Lower leg skin (tissue), 3 donors: ENCODE data around the gene CACNA1H.
"Not testable (repeated sequence)": the region's sequence is repeated elsewhere in the genome, so short reads cannot be mapped to it uniquely, and the experiment has no call there.

Experiments used
- POLR2A ChIP-seq, 2 donors: fragments of 450-650 bp; IDR thresholded peaks; one replicate each; pipeline ENCODE4 v1.6.1; 2016 to 2017; ENCODE audit warnings: antibody characterized with exemption in 2 of 2, mild to moderate bottlenecking in 1 of 2, moderate library complexity in 1 of 2
- TF ChIP-seq, protein P1 (sequence below), 3 donors: fragments of 450-650 bp; IDR thresholded peaks; one replicate each; pipeline ENCODE4 v1.5.1; 2016; ENCODE audit warnings: antibody characterized with exemption in 3 of 3, mild to moderate bottlenecking in 3 of 3, moderate library complexity in 2 of 3

DNA sequence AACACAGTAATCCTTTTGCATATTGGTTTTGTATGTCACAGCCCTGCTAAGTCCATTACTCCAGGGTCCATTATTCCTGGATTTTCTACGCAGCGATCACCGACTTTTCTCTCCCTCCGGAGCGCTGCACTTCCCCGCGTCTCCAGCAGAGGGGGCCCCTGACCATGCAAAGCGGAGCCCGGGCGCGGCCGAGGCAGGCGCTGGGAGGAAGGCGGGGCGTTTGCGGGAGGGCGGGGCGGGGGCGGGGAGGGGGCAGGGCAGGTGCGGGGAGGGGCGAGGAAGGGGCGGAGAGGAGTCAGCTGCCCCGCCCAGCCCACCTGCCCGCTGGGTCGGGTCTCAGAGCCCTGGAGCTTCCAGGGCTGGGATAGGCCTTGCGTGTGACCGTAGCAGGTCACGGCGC lies 83.8 kb downstream of the CACNA1H start:
- TF ChIP-seq, protein P1, sequence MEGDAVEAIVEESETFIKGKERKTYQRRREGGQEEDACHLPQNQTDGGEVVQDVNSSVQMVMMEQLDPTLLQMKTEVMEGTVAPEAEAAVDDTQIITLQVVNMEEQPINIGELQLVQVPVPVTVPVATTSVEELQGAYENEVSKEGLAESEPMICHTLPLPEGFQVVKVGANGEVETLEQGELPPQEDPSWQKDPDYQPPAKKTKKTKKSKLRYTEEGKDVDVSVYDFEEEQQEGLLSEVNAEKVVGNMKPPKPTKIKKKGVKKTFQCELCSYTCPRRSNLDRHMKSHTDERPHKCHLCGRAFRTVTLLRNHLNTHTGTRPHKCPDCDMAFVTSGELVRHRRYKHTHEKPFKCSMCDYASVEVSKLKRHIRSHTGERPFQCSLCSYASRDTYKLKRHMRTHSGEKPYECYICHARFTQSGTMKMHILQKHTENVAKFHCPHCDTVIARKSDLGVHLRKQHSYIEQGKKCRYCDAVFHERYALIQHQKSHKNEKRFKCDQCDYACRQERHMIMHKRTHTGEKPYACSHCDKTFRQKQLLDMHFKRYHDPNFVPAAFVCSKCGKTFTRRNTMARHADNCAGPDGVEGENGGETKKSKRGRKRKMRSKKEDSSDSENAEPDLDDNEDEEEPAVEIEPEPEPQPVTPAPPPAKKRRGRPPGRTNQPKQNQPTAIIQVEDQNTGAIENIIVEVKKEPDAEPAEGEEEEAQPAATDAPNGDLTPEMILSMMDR (IDR thresholded peaks at IDR 0.05): not testable (repeated sequence)
- TF ChIP-seq POLR2A (IDR thresholded peaks at IDR 0.05): not testable (repeated sequence)
